ENCODE data around the gene TNFRSF4. TPM values are rescaled to one million over a fixed set of nuclear protein-coding genes. Genes with fewer than 3 reads are reported as not detected.

The TNFRSF4 gene
- total and polyA plus RNA-seq, 2 of the 8 experiments (the other 6 are each of a cell fraction or from before 2014, with no cell fraction given), result 0.06 TPM; not detected in 1

GRCh38 chr1:1217621-1218523, 3.9 kb upstream of the TNFRSF4 start:
- no peak overlapping the region for H4K91ac ChIP-seq (replicated peaks; ENCODE audit: insufficient read length, low read length)
- POLR2A ChIA-PET (ENCODE audit: partially characterized antibody), result interaction anchor here (4.3 kb wide), 1 partner anchor 9 kb away, joined by 15 read pairs; no protein-coding TSS in a partner anchor
- no peak overlapping the region for H3K4ac ChIP-seq (replicated peaks; ENCODE audit: insufficient read length, low read depth, low read length)
- H3K79me1 ChIP-seq (ENCODE audit: low read depth, low read length), result peaks cover 5% of the 10 kb centered on the region; the same call in 1 of the 2 replicates
- 95% methylated on average over 50 of the region's 52 CpGs; no CpG with 5 or more reads in 1 of the 2 experiments for WGBS, 2 experiments (ENCODE audit: extremely low coverage in 1 of 2, insufficient coverage in 1 of 2, insufficient read length in 1 of 2, insufficient replicate concordance in 2 of 2, low coverage in 1 of 2, low lambda C conversion rate in 2 of 2, missing lambda C conversion rate in 1 of 2)
- no peak overlapping the region for H3K4me3 ChIP-seq (ENCODE audit: extremely low read depth in 1 of 4, insufficient read depth in 2 of 4, low read depth in 3 of 4, low read length in 4 of 4)
- H3K23me2 ChIP-seq (ENCODE audit: low read depth, low read length), result no peaks in the 10 kb centered on the region
- H3K27me3 ChIP-seq (replicated peaks in 1 of 4; ENCODE audit: control insufficient read depth in 3 of 4, extremely low read depth in 1 of 4, insufficient read depth in 3 of 4, low read length in 3 of 4), result no peaks in the 10 kb centered on the region
- H2BK15ac ChIP-seq (ENCODE audit: low read length), result no peak overlapping the region
- H3K27ac ChIP-seq (ENCODE audit: low read depth, low read length), result no peak overlapping the region
- peaks cover 3 to 13% of the 10 kb centered on the region in 2 experiments for H4K20me1 ChIP-seq (replicated peaks in 1 of 2; ENCODE audit: control insufficient read depth in 1 of 2, insufficient read depth in 2 of 2, low read length in 2 of 2)
- DNase-seq (ENCODE audit: low read depth in 1 of 2, low spot score in 2 of 2) (no peak), FAIRE-seq (no peak)
- H3K9ac ChIP-seq (replicated peaks in 1 of 4; ENCODE audit: extremely low read depth in 1 of 4, low read depth in 3 of 4, low read length in 3 of 4), result no peak overlapping the region
- H2BK20ac ChIP-seq (ENCODE audit: low read length), result no peak overlapping the region
- CTCF ChIA-PET (ENCODE audit: partially characterized antibody), result interaction anchor here (1.1 to 2.3 kb wide), 4 partner anchors 13 to 96 kb away, joined by 3 to 9 read pairs (median 6); no protein-coding TSS in a partner anchor
- no peaks in the 10 kb centered on the region for H3K79me2 ChIP-seq (ENCODE audit: control insufficient read depth in 1 of 2, insufficient read depth in 2 of 2, low read length in 2 of 2)
- no peak overlapping the region for H2AFZ ChIP-seq (ENCODE audit: low read length)
- no peak overlapping the region for H2AK5ac ChIP-seq (ENCODE audit: low read depth, low read length)
- H4K8ac ChIP-seq (ENCODE audit: extremely low read depth, insufficient read depth, low read length), result no peak overlapping the region; the same call in 1 of the 2 replicates
- no peak overlapping the region for H3K23ac ChIP-seq (ENCODE audit: insufficient read length)
- no peaks in the 10 kb centered on the region for H3K9me3 ChIP-seq (ENCODE audit: insufficient read depth in 2 of 2, low read depth in 1 of 2, low read length in 1 of 2)
- no peak overlapping the region for H3K56ac ChIP-seq (replicated peaks; ENCODE audit: insufficient read length, low read depth, low read length)
- H2BK12ac ChIP-seq (ENCODE audit: low read depth, low read length), result no peak overlapping the region
- H3K4me1 ChIP-seq (replicated peaks in 1 of 4; ENCODE audit: control insufficient read depth in 3 of 4, insufficient read depth in 4 of 4, low read length in 3 of 4), result no peaks in the 10 kb centered on the region; a peak in 1 of 7 replicates
- H2BK5ac ChIP-seq (ENCODE audit: low read depth, low read length), result no peak overlapping the region
- no peak overlapping the region for H4K5ac ChIP-seq (ENCODE audit: insufficient read length, low read depth, low read length)
- H2BK120ac ChIP-seq (replicated peaks; ENCODE audit: low read depth, low read length), result no peak overlapping the region
- no peak for TF ChIP-seq CREB1 (IDR thresholded peaks at IDR 0.05)
- no peak for TF ChIP-seq ATF2 (IDR thresholded peaks at IDR 0.05; ENCODE audit: low read length)
- no peak for TF ChIP-seq E2F6 (IDR thresholded peaks at IDR 0.05)
- no peak for TF ChIP-seq ASH2L (IDR thresholded peaks at IDR 0.05; ENCODE audit: low read length)
- no peak for TF ChIP-seq SP2 (IDR thresholded peaks at IDR 0.05; ENCODE audit: low read length)
- TF ChIP-seq KDM4A (IDR thresholded peaks at IDR 0.05; ENCODE audit: low read depth, low read length, severe bottlenecking), result no peak
- no peak for TF ChIP-seq KDM5A (IDR thresholded peaks at IDR 0.05; ENCODE audit: low read length)
- no peak for TF ChIP-seq RFX5 (IDR thresholded peaks at IDR 0.05; ENCODE audit: borderline replicate concordance, low read depth, low read length)
- TF ChIP-seq, protein P1, sequence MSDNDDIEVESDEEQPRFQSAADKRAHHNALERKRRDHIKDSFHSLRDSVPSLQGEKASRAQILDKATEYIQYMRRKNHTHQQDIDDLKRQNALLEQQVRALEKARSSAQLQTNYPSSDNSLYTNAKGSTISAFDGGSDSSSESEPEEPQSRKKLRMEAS (IDR thresholded peaks at IDR 0.05), result no peak
- H3K18ac ChIP-seq (ENCODE audit: extremely low read depth, low read length), result no peak overlapping the region
- H3K4me2 ChIP-seq (ENCODE audit: insufficient read depth in 1 of 2, low read depth in 2 of 2, low read length in 2 of 2), result no peak overlapping the region
- peaks cover 2 to 30% (median 11%) of the 10 kb centered on the region in 4 experiments; a peak in 7 of 8 replicates for H3K36me3 ChIP-seq (ENCODE audit: control insufficient read depth in 2 of 4, insufficient read depth in 4 of 4, low read length in 3 of 4)
- H3K14ac ChIP-seq (ENCODE audit: insufficient read length), result no peak overlapping the region
